SK-N-MC (cell line): ENCODE data around the gene ACSL3.
"Not testable (repeated sequence)": the region's sequence is repeated elsewhere in the genome, so short reads cannot be mapped to it uniquely, and the experiment has no call there.

ENCODE experiments used
- EZH2 ChIP-seq: fragments of 200-600 bp; sonication (generic); IDR thresholded peaks from one replicate; pipeline ENCODE4 v1.6.1; 2017; ENCODE audit warnings: antibody characterized with exemption
- POLR2AphosphoS5 ChIP-seq: IDR thresholded peaks from 2 replicates; pipeline ENCODE4 v1.6.1; 2012; ENCODE audit warnings: mild to moderate bottlenecking, low read depth, low read length, borderline replicate concordance

DNA sequence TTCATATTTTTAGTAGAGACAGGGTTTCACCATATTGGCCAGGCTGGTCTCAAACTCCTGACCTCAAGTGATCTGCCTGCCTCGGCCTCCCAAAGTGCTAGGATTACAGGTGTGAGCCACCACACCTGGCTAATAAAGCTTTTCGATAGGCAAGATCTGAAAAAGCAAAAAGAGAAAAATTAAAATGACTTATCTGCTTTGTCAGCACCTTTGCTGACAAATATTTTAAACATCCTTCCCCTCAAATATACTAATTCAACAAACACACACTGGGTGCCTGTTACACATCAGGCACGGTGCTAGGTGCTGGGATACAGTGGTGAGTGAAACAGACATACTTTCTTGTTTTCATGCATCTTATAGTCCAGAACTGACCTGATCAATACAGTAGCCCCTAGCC lies 15.5 kb upstream of the ACSL3 start:
- not testable (repeated sequence) for TF ChIP-seq EZH2, POLR2AphosphoS5
